Activated CD8-positive, alpha-beta memory T cell treated with anti-CD3 and anti-CD28 coated beads for 48 hours (primary cell): ENCODE results near the gene ETDB.
"Not testable (repeated sequence)": the region's sequence is repeated elsewhere in the genome, so short reads cannot be mapped to it uniquely, and the experiment has no call there.

Source experiments
- DNase-seq, 3 experiments: peaks; one replicate each; pipeline ENCODE4 v3.0.0-alpha.2; 2020; ENCODE audit warnings: low read depth in 2 of 3, low spot score in 2 of 3

ETDB gene

DNA sequence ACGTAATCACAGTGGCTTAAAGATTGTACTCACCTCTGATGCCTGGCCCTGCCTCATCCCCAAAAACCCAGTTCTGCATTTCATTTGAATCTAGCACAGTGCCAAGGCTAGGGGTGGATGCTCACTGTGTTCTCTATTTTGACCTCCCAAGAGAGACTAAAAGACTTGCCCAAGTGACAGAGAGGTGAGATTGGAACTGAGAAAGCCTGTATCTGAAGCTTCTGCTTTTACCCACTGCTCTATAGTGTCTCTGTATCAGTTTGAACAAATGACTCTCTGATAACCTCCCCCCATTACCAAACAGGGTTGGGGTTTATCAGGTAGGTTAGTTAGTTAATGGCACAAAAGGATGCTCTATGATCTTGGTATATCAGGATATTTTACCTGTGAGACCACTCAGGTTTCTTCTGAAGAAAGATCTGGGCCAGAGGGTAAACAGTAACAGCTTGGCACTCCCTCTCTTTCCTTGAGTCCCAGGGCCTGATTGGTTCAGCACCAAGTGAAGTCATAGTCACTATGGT lies at the start of gene ETDB:
ETDB (minus strand) TSS at position 471 of the 521 bp plus-strand sequence. CDS start 1,265 bp downstream, outside the sequence.
- DNase-seq: not testable (repeated sequence)

DNA sequence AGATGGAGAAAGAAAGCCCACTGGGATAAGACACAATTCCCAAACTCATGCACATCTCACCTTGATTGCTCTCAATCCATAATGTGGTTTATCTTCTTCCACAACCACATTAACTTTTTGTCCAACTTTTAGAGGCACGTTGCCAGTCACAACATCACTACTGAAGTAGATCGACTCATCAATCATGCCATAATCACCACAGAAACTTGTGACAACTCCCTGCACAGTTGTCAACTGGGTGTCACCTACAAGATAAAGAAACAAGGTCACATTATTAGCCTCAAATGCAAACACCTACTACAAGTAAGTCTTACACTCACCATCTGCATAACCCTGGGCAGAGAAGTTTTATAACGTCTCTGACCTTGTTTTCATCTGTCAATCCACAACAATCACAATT lies 49.2 kb upstream of the ETDB start:
- not testable (repeated sequence) for DNase-seq

DNA sequence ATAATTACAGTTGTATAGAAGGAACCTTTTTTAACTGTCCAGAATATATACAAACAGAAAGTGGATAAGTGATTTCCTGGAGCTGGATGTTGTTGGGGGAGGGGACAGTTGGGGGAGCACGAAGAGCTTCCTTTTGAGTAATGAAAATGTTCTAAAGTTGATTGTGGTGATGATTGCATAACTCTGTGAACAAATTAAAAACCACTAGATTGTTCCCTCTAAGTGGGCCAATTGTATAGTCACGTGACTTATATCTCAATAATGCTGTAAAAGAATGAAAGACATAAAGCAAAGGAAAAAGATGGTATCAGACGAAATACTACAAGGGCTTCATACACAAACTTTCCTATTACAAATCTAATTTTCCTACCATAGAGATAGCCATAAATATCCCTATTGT lies 48.2 kb upstream of the ETDB start:
- DNase-seq: no peak

DNA sequence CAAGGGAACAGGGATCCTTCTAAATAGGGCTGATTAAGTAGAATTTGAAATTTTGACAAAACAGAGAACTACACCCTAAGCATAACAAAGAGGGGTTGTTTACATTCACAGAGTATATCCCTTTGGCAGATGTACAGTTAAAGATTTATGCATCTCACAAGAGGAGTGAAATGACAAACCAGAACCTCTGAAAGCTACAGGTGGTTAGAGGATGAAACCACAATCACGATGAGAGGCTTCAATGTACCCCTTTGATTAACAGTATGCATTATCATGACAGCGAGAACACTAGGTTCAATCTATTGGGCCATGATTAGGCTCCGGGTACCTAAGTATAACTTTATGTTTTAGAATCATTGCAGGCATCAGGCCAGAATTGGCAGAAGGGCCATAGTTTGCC lies 34.4 kb upstream of the ETDB start:
- DNase-seq: not testable (repeated sequence)

DNA sequence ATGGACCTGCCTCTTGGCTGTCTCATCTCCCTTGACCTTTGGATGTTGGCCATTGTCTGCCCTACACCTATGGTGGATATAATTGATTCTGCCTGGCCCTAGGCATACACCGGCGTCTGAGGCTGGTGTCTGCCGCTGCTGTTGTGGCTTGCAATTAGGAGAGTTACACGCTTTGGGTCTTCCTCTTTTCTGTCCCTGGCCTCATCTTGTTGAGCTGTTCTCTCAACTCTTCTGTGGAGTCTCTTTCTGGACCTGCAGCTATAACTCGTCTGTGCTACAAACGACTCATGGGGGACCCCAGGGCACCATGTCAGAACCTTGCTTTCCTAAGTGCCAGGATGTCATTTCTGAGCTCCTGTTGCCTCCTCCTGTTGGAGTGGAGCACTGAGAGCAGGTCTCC lies 5.8 kb upstream of the ETDB start:
- not testable (repeated sequence) for DNase-seq

DNA sequence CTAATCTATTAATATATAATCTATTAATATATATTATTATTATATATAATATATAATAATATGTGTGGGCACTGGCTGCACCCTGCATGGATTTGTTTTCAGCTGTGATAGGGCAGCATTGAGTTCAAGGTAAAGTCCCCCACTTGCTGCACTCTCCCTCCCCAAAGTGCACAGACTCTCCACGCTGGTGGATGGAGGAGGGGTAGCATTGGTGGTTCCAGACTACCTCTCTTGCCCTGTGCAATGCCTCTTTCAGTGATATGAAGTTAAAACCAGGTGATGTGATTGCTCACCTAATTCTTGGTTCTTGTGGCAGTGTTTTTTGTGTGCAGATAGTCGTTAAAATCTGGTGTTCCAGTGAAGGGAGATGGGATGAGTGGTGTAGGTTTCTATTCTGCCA lies 4.3 kb downstream of the ETDB start:
- not testable (repeated sequence) for DNase-seq

DNA sequence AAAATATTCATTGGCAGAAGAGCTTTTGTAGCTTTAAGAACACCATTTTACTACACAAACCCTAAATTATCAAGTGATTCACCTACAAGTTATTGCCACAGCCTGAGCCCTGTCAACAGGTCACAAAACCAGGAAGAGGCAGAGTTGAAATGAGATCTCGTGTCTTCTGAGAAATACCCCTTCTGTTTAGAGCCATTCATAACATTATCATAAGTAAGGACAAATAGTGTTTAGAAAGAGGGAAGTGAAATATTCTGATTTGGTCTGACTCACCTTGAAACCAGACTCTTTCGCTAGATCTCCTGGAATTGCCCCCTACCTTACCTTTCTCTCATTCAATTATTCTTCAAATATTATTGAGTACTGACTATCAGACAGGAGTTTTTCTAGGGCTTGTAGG lies 5.9 kb downstream of the ETDB start:
- no peak for DNase-seq

DNA sequence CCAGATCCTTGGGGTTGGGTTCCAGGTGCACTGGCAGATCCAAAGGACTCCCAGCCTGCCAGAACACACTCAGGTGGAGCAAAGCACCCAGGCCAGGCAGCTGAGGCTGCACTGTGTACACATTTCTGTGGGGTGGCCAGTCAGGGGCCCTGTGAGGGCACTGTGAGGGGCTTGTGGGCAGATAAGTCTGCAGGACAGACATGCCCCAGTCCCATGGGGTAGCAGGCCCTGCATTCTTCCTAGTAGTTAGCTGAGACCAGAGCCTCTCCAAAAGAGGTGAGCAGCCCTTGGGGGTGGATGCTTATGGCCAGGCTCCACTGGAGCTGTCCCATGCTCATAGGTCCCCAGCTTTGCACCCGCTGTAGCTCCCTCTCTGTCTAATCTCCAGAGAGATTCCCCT lies 7.6 kb downstream of the ETDB start:
- DNase-seq: no peak

DNA sequence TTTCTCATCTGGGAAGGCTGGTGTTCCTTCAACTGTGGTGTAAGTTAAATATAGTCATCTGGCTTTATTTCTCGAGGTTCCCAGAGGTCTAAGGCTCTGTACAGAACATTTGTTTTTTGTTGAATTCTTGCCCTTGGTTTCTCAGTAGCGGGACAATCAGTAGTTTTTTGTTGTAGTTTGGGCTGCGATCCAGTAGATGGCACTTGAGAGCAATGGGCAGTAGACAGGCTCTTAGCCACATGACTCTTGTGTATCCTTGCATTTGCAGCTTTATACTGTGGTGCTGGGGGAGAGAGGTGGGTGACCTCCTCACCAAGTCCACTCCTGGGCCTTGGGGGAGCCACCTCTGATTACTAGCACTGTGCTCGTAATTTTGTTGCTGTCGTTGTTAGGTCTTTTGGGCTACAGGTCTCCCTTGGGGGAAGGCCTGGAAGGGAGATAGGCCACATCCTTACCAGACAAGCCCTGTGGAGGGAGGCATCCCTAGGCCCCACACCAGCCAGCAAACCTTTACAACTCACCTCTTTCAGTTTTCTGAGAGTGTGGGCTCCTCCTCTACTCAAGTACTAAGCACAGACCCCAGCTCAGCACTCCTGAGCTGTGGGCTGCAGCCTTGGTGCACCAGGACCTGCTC lies 8.1 kb downstream of the ETDB start:
- no peak for DNase-seq

DNA sequence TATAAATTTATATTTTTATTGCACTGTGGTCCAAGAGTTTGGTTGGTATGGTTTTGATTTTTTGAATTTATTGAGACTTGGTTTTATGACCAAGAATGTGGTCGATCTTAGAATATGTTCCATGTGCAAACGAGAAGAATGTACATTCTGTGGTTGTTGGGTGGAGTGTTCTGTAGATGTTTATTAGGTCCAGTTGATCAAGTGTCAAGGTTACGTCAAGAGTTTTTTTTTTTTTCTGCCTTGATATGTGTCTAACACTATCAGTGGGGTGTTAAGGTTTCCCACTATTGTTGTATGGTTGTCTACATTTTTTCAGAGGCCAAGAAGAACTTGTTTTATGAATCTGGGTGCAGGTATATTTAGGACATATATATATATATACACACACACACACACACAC lies 10.8 kb downstream of the ETDB start:
- DNase-seq: no peak

DNA sequence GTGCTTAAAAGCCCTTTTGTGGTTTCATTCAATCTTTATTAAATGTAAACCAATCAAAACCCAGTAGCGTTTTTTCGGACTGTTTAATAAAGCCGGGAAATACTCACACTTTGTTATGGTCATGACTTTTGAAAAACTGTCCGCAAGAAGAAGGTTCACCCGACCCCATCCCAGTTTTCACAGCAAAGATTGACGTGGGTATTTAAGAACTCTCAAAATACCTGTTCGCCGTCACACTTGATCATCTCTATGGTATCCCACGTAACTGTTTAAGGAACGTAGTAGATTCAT lies 20.9 kb downstream of the ETDB start:
- DNase-seq: no peak

DNA sequence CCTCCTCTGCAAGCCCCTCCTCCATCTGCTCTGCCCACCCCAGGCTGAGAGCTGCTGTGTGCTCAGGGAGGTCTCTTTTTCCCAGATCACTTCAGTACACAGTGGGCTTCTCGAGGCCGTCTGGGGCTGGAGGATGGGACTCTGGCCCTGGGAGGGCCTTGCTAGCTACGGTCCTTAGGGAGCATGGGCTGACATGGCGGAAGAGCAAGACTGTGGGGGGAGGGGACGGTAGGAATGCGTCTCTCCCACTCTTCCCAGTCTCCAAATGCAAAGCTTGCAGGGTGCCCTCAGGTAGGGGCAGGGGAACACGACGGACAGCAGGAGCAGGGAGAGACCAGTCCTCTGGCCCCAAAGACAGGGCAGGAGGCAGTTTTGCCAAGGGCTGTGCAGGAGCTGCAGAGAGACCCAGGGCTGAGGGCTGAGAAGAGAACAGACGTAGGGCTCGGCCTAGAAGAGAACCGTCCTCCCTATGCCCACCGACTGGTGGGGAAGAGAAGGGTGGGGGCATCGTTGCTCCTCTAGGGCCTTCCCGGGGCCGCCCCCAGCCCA lies 23.1 kb downstream of the ETDB start:
- DNase-seq: not testable (repeated sequence)

DNA sequence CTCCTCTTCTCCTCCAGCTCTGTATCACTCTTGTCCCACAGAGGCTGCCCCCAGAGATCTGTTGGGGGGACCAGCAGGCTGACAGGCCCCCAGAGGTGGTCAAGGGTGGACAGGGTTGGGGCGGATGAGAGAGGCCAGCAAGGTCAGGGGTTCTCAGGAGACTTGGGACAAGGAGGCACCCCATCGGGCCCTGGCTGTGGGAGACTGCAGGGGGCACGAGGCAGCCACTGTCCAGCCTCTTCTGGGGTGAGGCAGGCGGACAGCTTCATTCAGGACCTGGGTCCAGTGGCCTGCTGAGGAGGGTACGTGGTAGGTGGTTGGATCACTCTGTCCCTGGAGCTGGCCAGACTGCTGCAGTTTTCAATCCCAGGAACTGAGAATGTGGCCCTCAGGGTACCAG lies 24.6 kb downstream of the ETDB start:
- no peak for DNase-seq

DNA sequence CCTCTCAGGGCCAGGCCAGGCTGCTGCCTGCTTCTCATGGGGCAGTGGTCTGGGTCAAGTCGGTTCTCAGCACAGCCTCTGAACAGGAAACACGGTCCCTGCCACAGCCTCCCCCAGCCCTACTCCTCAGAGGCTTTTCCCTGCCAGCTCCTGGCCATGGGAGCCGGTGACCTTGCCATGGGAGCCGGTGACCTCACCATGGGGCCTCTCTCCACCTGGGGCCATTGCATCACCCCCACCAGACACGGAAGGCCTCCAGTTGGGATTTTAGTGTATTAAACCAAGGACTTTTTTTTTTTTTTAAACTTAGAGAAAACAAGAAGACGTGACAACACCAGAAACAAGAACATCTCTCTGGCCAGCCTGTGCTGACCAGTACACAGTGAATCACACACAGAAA lies 25.6 kb downstream of the ETDB start:
- no peak for DNase-seq

DNA sequence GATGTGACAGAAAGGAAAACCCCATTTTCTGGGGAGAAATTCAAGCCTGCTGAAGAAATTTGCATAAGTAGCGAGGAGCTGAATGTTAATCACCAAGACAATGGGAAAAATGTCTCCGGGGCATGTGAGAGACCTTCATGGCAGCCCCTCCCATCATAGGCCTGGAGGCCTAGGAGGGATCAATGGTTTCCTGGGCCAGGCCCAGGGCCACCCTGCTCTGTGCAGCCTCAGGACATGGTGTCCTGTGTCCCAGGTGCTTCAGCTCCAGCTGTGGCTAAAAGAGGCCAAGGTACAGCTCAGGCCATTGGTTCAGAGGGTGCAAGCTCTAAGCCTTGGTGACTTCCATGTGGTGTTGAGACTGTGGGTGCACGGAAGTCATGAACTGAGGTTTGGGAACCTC lies 31.2 kb downstream of the ETDB start:
- DNase-seq: no peak

DNA sequence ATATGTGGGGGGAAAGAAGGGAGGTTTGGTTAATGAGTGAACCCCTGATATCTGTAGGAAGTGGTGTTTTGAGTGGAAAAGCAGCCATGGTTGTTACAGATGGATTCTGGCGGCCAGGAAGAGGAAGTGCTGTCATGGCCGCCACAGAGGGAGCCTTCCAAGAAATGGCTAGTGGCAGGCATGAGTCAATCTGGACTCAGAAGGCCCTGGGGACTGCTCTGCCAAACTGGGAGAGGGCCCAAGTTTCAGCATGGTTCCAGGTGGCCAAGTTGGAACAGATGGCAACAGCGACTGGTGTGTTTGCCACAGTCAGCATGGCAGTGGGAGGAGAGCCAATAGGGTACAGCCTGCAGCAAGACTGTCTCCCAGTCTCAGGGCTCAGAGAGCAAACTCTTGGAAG lies 32.5 kb downstream of the ETDB start:
- DNase-seq: no peak

DNA sequence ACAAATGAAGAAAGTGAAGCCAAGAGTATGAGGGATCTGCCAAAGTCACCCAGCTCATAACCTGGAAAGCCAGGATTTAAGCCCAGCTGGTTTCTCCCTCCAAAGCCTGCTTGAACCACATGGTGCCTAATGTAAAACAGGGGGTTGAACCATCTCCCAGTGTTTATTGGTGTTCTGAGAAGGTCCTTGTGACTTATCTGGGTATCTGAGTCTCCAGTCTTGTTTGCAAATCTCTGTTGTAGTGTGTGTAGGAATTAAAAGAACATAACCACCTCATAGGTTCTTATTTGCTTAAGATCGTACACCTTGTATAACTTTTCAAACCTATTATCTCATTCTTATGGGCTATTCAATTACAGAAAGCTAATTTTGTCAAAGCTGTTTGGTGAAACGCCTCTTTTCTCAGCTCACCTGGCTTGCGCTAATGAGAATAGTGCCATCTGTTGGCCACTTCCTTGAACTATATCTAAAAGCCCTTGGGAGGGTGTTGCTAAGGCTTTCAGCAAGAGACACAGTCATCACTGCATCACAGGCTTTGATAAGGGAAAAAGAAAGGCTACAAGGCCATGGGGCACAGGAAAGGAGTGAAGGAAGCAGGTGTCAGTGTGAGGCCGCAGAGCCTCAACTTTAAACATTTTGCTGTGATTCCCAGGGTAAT lies 34.0 kb downstream of the ETDB start:
- no peak for DNase-seq

DNA sequence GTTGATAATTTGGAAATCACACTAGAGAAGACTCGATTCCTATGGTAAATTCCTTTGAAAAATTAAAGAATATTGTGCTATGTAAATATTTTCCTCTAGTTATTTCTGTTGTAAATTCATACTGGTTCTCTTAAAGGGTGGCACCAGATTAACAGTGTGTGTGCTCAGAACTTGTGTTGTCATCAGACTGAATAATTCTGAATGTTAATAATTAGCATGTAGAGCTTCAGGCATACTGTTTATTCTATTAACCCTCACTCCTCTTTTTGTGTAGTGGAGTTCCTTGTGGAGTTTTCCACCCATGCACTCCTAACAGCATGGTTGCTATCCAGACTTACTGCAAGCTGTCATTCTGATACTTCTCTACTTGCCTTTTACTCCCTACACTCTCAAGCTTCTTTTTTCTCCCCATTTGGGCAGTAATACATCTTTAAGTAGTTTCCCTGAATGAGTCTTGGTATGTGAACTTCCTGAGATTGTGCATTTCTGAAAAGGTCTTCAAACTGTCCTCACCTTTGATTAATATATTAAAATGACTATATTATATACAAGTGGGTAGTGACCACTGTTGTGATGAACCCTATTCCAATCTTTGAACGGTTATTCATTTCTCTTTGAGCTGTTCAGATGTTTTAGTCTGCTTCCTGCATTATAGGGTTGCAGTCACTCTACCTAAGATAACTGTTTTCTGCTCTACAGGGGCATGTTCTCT lies 38.5 kb downstream of the ETDB start:
- DNase-seq: no peak
